ENCODE measurements around the gene DTX1.

Gene DTX1

GRCh38 chr12:113081873-113082272, 25.3 kb downstream of the DTX1 start:
- DNase-seq (ENCODE audit: low read depth): no peak
- TF ChIP-seq CTCF (IDR thresholded peaks at IDR 0.05; ENCODE audit: insufficient read depth, low read depth, low read length, missing control alignments): no peak
- no peak overlapping the region for H3K4me3 ChIP-seq (ENCODE audit: low read length)

GRCh38 chr12:113082486-113083148, 26.1 kb downstream of the DTX1 start:
- no peak overlapping the region for H3K4me3 ChIP-seq (ENCODE audit: low read length)
- TF ChIP-seq CTCF (IDR thresholded peaks at IDR 0.05; ENCODE audit: insufficient read depth, low read depth, low read length, missing control alignments): no peak
- DNase-seq (ENCODE audit: low read depth): no peak

GRCh38 chr12:113083863-113084435, 27.4 kb downstream of the DTX1 start:
- H3K4me3 ChIP-seq (ENCODE audit: low read length): no peak overlapping the region
- no peak for TF ChIP-seq CTCF (IDR thresholded peaks at IDR 0.05; ENCODE audit: insufficient read depth, low read depth, low read length, missing control alignments)
- no peak for DNase-seq (ENCODE audit: low read depth)

GRCh38 chr12:113086249-113087164, 30.0 kb downstream of the DTX1 start:
- DNase-seq (ENCODE audit: low read depth): no peak
- no peak for TF ChIP-seq CTCF (IDR thresholded peaks at IDR 0.05; ENCODE audit: insufficient read depth, low read depth, low read length, missing control alignments)
- no peak overlapping the region for H3K4me3 ChIP-seq (ENCODE audit: low read length)

- no peak for TF ChIP-seq CTCF (IDR thresholded peaks at IDR 0.05; ENCODE audit: insufficient read depth, low read depth, low read length, missing control alignments)
- no peak overlapping the region for H3K4me3 ChIP-seq (ENCODE audit: low read length)
- DNase-seq (ENCODE audit: low read depth): no peak
Observed at GRCh38 chr12:113087193-113087592, 30.7 kb downstream of the DTX1 start.

GRCh38 chr12:113088037-113088436, 31.5 kb downstream of the DTX1 start:
- TF ChIP-seq CTCF (IDR thresholded peaks at IDR 0.05; ENCODE audit: insufficient read depth, low read depth, low read length, missing control alignments): no peak
- DNase-seq (ENCODE audit: low read depth): no peak

More at GRCh38 chr12:113088037-113088436, 31.5 kb downstream of the DTX1 start:
- no peak overlapping the region for H3K4me3 ChIP-seq (ENCODE audit: low read length)

All from epithelial cell of esophagus (primary cell).